Stimulated activated CD8-positive, alpha-beta memory T cell treated with anti-CD3 and anti-CD28 coated beads, Interleukin-15, amount 100 ng/mL, for 4 hours (primary cell): ENCODE measurements around the gene SLC30A7.

Experiments used
- DNase-seq, 2 donors: peaks; one replicate each; pipeline ENCODE4 v3.0.0-alpha.2; 2020; ENCODE audit warnings: low read depth in 2 of 2

The SLC30A7 gene

GRCh38 chr1:101027194-101027772, 131.4 kb downstream of the SLC30A7 start:
- DNase-seq = no peak

DNA sequence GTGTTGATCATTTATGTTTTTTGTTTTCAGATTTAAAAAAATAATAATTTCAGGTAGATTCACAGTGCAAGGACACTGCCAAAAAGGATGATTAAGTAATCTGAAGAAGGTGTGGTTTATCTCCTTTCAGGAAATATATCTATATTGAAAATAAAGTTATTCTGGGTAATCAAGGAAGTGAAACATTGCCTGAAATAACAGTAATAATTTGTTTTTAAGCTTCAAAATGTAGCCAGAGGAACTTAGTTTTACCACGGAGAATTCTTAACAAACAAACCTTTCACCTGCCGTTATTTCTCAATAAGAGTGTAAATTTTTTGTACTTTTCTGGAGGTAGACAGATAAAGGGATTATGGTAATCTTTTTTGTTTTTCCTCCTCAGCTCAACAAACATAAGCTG, 132.6 kb downstream of the SLC30A7 start:
- DNase-seq = no peak

DNA sequence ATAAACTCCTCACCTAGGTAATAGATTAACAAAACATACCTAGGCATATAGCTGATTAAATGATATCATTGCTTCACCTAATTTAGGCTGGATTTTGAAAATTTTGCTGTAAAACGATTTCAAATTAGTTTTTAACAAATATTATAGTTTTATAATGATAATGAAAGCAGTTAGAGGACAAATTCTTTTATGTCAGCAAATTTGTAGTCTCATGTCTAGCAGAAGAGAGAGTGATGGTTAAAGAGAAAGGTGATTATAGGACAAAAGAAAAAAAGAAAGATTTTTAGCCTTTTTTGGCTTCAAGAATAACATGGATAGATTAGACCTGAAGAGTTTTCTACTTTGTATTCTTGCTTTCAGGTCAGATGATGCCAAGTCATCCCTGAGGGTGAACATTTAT, 133.3 kb downstream of the SLC30A7 start:
- no peak for DNase-seq

DNA sequence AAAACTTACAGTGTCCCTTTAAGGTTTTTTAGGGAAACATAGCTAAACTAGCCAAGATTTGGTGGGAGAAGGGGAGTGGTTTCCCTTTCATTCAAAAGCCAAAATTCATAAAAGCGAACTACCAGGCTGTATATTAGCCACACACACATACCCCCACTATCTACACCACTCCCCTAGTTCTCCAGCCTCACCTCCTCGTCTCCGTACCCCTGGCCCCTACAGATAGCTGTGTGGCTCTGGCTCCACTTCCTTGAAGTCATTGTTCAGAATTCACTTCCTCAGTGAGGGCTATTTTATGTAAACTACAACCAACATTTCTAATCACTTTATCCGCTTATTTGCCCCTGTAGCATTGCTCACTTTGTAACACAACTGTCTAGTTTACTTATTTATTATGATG, 135.0 kb downstream of the SLC30A7 start:
- DNase-seq = no peak
